Neural progenitor cell (in vitro differentiated cells): Measurements from ENCODE around the gene SBF2. TPM values are rescaled to one million over a fixed set of nuclear protein-coding genes. Genes with fewer than 3 reads are reported as not detected.
A peak's percentile ranks its signal among the peaks of the same experiment; 100 is the strongest.

Experiments
- DNase-seq: peaks from one replicate; pipeline ENCODE4 v3.0.0-alpha.2; 2016; ENCODE audit warnings: low spot score
- H2AFZ ChIP-seq: fragments of 200-600 bp; sonication (generic); replicated peaks from 2 replicates; pipeline ENCODE4 v1.6.1; 2016; ENCODE audit warnings: antibody characterized with exemption
- H3F3A ChIP-seq: fragments of 200-600 bp; sonication (generic); 2 replicates; pipeline ENCODE4 v1.6.1; 2016; ENCODE audit warnings: antibody characterized with exemption, low read depth
- H3K27ac ChIP-seq: fragments of 200-600 bp; sonication (generic); 2 replicates; pipeline ENCODE4 v1.5.1; 2016; ENCODE audit warnings: mild to moderate bottlenecking
- H3K27me3 ChIP-seq: fragments of 200-600 bp; sonication (generic); 2 replicates; pipeline ENCODE4 v1.6.1; 2016; ENCODE audit warnings: mild to moderate bottlenecking, moderate library complexity
- H3K36me3 ChIP-seq: fragments of 200-600 bp; sonication (generic); 2 replicates; pipeline ENCODE4 v1.5.1; 2016
- H3K4me1 ChIP-seq: fragments of 200-600 bp; sonication (generic); 2 replicates; pipeline ENCODE4 v1.6.1; 2016; ENCODE audit warnings: mixed run types
- H3K4me2 ChIP-seq: fragments of 200-600 bp; sonication (generic); 2 replicates; pipeline ENCODE4 v1.6.1; 2016
- H3K4me3 ChIP-seq: fragments of 200-600 bp; sonication (generic); 2 replicates; pipeline ENCODE4 v1.5.1; 2016
- H3K79me2 ChIP-seq: fragments of 200-600 bp; sonication (generic); 2 replicates; pipeline ENCODE4 v1.6.1; 2016; ENCODE audit warnings: low read depth
- H3K9ac ChIP-seq: fragments of 200-600 bp; sonication (generic); 2 replicates; pipeline ENCODE4 v1.6.1; 2016
- H3K9me3 ChIP-seq: fragments of 200-600 bp; sonication (generic); 2 replicates; pipeline ENCODE4 v1.5.1; 2016; ENCODE audit warnings: low read depth
- H4K20me1 ChIP-seq: fragments of 200-600 bp; sonication (generic); 2 replicates; pipeline ENCODE4 v1.6.1; 2016; ENCODE audit warnings: low read depth
- H3K27ac Mint-ChIP-seq: 3 replicates; pipeline ENCODE4 v1.8.0; 2021; ENCODE audit warnings: mixed read lengths
- H3K27me3 Mint-ChIP-seq: 2 replicates; pipeline ENCODE4 v1.8.0; 2022; ENCODE audit warnings: low read depth, mild to moderate bottlenecking, inconsistent platforms, moderate library complexity, mixed read lengths; ENCODE audit not compliant: insufficient read depth
- H3K36me3 Mint-ChIP-seq: 3 replicates; pipeline ENCODE4 v1.8.0; 2021; ENCODE audit warnings: mixed read lengths
- H3K4me1 Mint-ChIP-seq: 3 replicates; pipeline ENCODE4 v1.8.0; 2021; ENCODE audit warnings: mixed read lengths
- H3K4me3 Mint-ChIP-seq: 3 replicates; pipeline ENCODE4 v1.8.0; 2021; ENCODE audit warnings: mild to moderate bottlenecking, moderate library complexity, mixed read lengths
- H3K9me3 Mint-ChIP-seq: 3 replicates; pipeline ENCODE4 v1.8.0; 2020; ENCODE audit warnings: mixed read lengths
- CTCF ChIP-seq: fragments of 200-600 bp; sonication (generic); IDR thresholded peaks from 2 replicates; pipeline ENCODE4 v1.5.1; 2017; ENCODE audit warnings: antibody characterized with exemption, mild to moderate bottlenecking
- EZH2 ChIP-seq: fragments of 200-600 bp; sonication (generic); IDR thresholded peaks from 2 replicates; pipeline ENCODE4 v1.6.1; 2017; ENCODE audit warnings: antibody characterized with exemption, mild to moderate bottlenecking, moderate library complexity
- EZH2phosphoT487 ChIP-seq: fragments of 200-600 bp; sonication (generic); IDR thresholded peaks from 2 replicates; pipeline ENCODE4 v1.6.1; 2017; ENCODE audit warnings: antibody characterized with exemption
- total RNA-seq: library from RNA; depleted of rRNA; stranded (reverse); fragments of >200 nt; gene quantifications from 2 replicates; pipeline ENCODE4 v1.2.3, GENCODE V29; 2015; ENCODE audit warnings: low replicate concordance

The SBF2 gene
- total RNA-seq, 1 donor from 2014 or later: 48.2 TPM

GRCh38 chr11:9861860-9862725 is 431.9 kb downstream of the SBF2 start:
- Histone ChIP-seq H3K36me3 (no peaks in the 10 kb centered on the region), H3K4me3 (no peak overlapping the region), H3K9ac (no peak overlapping the region), H3K9me3 (no peaks in the 10 kb centered on the region), H4K20me1 (no peaks in the 10 kb centered on the region), H3F3A (peaks cover 24% of the 10 kb centered on the region), H3K4me1 (peaks cover 23% of the 10 kb centered on the region), H3K27me3 (no peaks in the 10 kb centered on the region), H3K4me2 (no peak overlapping the region), H2AFZ (no peak overlapping the region), H3K27ac (no peak overlapping the region), H3K79me2 (no peaks in the 10 kb centered on the region)
- Mint-ChIP-seq H3K27me3 (no peaks in the 10 kb centered on the region), H3K4me3 (no peak overlapping the region), H3K27ac (no peak overlapping the region), H3K9me3 (peaks cover 4% of the 10 kb centered on the region), H3K36me3 (peaks cover 1% of the 10 kb centered on the region), H3K4me1 (peaks cover 39% of the 10 kb centered on the region)
- no peak for TF ChIP-seq EZH2
- no peak for TF ChIP-seq EZH2phosphoT487
- peak; percentile 84 for TF ChIP-seq CTCF
- DNase-seq: peak; percentile 83

GRCh38 chr11:9859554-9860305 is 434.3 kb downstream of the SBF2 start:
- Histone ChIP-seq H4K20me1 (no peaks in the 10 kb centered on the region), H3K27ac (no peak overlapping the region), H3K79me2 (no peaks in the 10 kb centered on the region), H3K9ac (no peak overlapping the region), H3K9me3 (no peaks in the 10 kb centered on the region), H3K4me1 (peaks cover 23% of the 10 kb centered on the region), H3F3A (peaks cover 24% of the 10 kb centered on the region), H3K27me3 (no peaks in the 10 kb centered on the region), H3K4me3 (no peak overlapping the region), H3K4me2 (no peak overlapping the region), H2AFZ (no peak overlapping the region), H3K36me3 (no peaks in the 10 kb centered on the region)
- no peak overlapping the region for H3K27ac Mint-ChIP-seq
- no peaks in the 10 kb centered on the region for H3K36me3 Mint-ChIP-seq
- no peak for DNase-seq
- H3K4me1 Mint-ChIP-seq: peaks cover 39% of the 10 kb centered on the region
- TF ChIP-seq EZH2: no peak
- TF ChIP-seq EZH2phosphoT487: no peak
- TF ChIP-seq CTCF: no peak
- H3K27me3 Mint-ChIP-seq: no peaks in the 10 kb centered on the region
- no peak overlapping the region for H3K4me3 Mint-ChIP-seq
- H3K9me3 Mint-ChIP-seq: no peaks in the 10 kb centered on the region

GRCh38 chr11:9858822-9859221 is 435.2 kb downstream of the SBF2 start:
- no peak for TF ChIP-seq EZH2phosphoT487
- TF ChIP-seq EZH2: no peak
- TF ChIP-seq CTCF: no peak
- no peaks in the 10 kb centered on the region for H3K36me3 ChIP-seq
- peak; percentile 32 for DNase-seq
- no peak overlapping the region for H3K27ac ChIP-seq
- no peak overlapping the region for H2AFZ ChIP-seq
- no peak overlapping the region for H3K9ac ChIP-seq
- H3K27ac Mint-ChIP-seq: peak overlapping the region; percentile 5
- peaks cover 38% of the 10 kb centered on the region for H3K4me1 Mint-ChIP-seq
- H3K4me1 ChIP-seq: peaks cover 23% of the 10 kb centered on the region
- H3K27me3 ChIP-seq: no peaks in the 10 kb centered on the region
- H3K4me3 ChIP-seq: no peak overlapping the region
- no peaks in the 10 kb centered on the region for H3K27me3 Mint-ChIP-seq
- H3F3A ChIP-seq: peaks cover 24% of the 10 kb centered on the region
- H3K9me3 ChIP-seq: no peaks in the 10 kb centered on the region
- H3K4me2 ChIP-seq: peak overlapping the region; percentile 60
- H3K36me3 Mint-ChIP-seq: no peaks in the 10 kb centered on the region
- no peaks in the 10 kb centered on the region for H3K79me2 ChIP-seq
- no peaks in the 10 kb centered on the region for H4K20me1 ChIP-seq
- no peak overlapping the region for H3K4me3 Mint-ChIP-seq
- no peaks in the 10 kb centered on the region for H3K9me3 Mint-ChIP-seq
